B cell (primary cell): ENCODE data around the gene PAQR7. TPM values are rescaled to one million over a fixed set of nuclear protein-coding genes. Genes with fewer than 3 reads are reported as not detected.
A peak's percentile ranks its signal among the peaks of the same experiment; 100 is the strongest.

Experiments
- ATAC-seq: fragments of 200-7000 bp; cut with Tn5 transposase; one replicate; pipeline ENCODE4 v1.10.0; 2021; ENCODE audit warnings: low read depth, mild to moderate bottlenecking, moderate number of reproducible peaks, moderate library complexity
- CTCF ChIA-PET: fragments of 350-600 bp; sonication (Branson Sonifier 250); formaldehyde crosslinking; loops from one replicate; lab custom pipeline; 2021; ENCODE audit warnings: antibody characterized with exemption, inconsistent platforms; lab: Charles Lee
- POLR2A ChIA-PET: fragments of 350-600 bp; sonication (Branson Sonifier 250); formaldehyde crosslinking; loops from one replicate; lab custom pipeline; 2021; ENCODE audit warnings: antibody characterized with exemption; lab: Charles Lee
- DNase-seq: peaks from one replicate; pipeline ENCODE4 v3.0.0; 2013
- H2AFZ ChIP-seq: 2 replicates; pipeline ENCODE4 v1.6.1; 2012; ENCODE audit warnings: mild to moderate bottlenecking, low read depth, low read length; ENCODE audit not compliant: insufficient read depth, poor library complexity, severe bottlenecking
- H3K27ac ChIP-seq, 2 donors: 1 replicate in 1 of 2; 2 replicates in 1 of 2; pipeline ENCODE4 v1.5.1; 2012 to 2013; ENCODE audit warnings: low read length in 2 of 2, mild to moderate bottlenecking in 2 of 2, moderate library complexity in 1 of 2
- H3K27me3 ChIP-seq, 4 experiments: fragments of 200-600 bp in 1 of 4; sonication (generic) in 1 of 4; replicated peaks in 1 of 4; 1 replicate in 2 of 4; 2 replicates in 2 of 4; pipeline versions ENCODE4 v1.6.1 to v1.7.0; 2013 to 2016; ENCODE audit warnings: low read length in 3 of 4, mild to moderate bottlenecking in 2 of 4, mixed read lengths in 1 of 4, moderate library complexity in 1 of 4; ENCODE audit not compliant: insufficient read depth in 4 of 4, control insufficient read depth in 3 of 4; ENCODE audit errors: control extremely low read depth in 1 of 4
- H3K36me3 ChIP-seq, 2 experiments: replicated peaks in 1 of 2; 1 replicate in 1 of 2; 2 replicates in 1 of 2; pipeline versions ENCODE4 v1.6.1 to v1.7.1; 2013; ENCODE audit warnings: low read length in 1 of 2; ENCODE audit not compliant: insufficient read depth in 2 of 2, control insufficient read depth in 1 of 2; ENCODE audit errors: control extremely low read depth in 1 of 2, extremely low read depth in 1 of 2
- H3K4me1 ChIP-seq, 2 donors: fragments of 200-600 bp in 1 of 2; sonication (generic) in 1 of 2; 1 replicate in 1 of 2; 2 replicates in 1 of 2; pipeline versions ENCODE4 v1.5.1 to v1.6.1; 2013 to 2017; ENCODE audit warnings: low read length in 2 of 2; ENCODE audit not compliant: control insufficient read depth in 2 of 2, insufficient read depth in 2 of 2
- H3K4me2 ChIP-seq: replicated peaks from 2 replicates; pipeline ENCODE3; 2012; ENCODE audit warnings: mild to moderate bottlenecking, low read depth, low read length; ENCODE audit not compliant: poor library complexity, severe bottlenecking
- H3K4me3 ChIP-seq, 5 experiments: fragments of 200-600 bp in 1 of 5; sonication (generic) in 1 of 5; 1 replicate in 3 of 5; 2 replicates in 2 of 5; pipeline versions ENCODE4 v1.5.1 to v1.7.0; 2011 to 2016; ENCODE audit warnings: low read length in 4 of 5, mild to moderate bottlenecking in 4 of 5, low read depth in 2 of 5, control low read depth in 1 of 5, moderate library complexity in 1 of 5; ENCODE audit not compliant: insufficient read depth in 1 of 5; ENCODE audit errors: control extremely low read depth in 1 of 5, extremely low read depth in 1 of 5
- H3K79me2 ChIP-seq: fragments of 200-600 bp; sonication (generic); one replicate; pipeline ENCODE4 v1.6.0; 2016; ENCODE audit warnings: low read length; ENCODE audit not compliant: control insufficient read depth, insufficient read depth
- H3K9ac ChIP-seq: fragments of 200-600 bp; sonication (generic); 2 replicates; pipeline ENCODE4 v1.6.1; 2017; ENCODE audit warnings: mild to moderate bottlenecking, low read length, moderate library complexity
- H3K9me3 ChIP-seq, 3 donors: one replicate each; pipeline versions ENCODE4 v1.6.1 to v1.7.1; 2013; ENCODE audit warnings: low read length in 2 of 3; ENCODE audit not compliant: control insufficient read depth in 2 of 3, insufficient read depth in 1 of 3; ENCODE audit errors: control extremely low read depth in 1 of 3
- H4K20me1 ChIP-seq: 2 replicates; pipeline ENCODE4 v1.6.0; 2012; ENCODE audit warnings: mild to moderate bottlenecking, low read length; ENCODE audit not compliant: insufficient read depth, control insufficient read depth, poor library complexity, severe bottlenecking
- H3K27ac Mint-ChIP-seq: one replicate; pipeline ENCODE4 v1.8.0; 2021; ENCODE audit warnings: mixed read lengths
- H3K27me3 Mint-ChIP-seq: one replicate; pipeline ENCODE4 v1.8.0; 2021; ENCODE audit warnings: mixed read lengths
- H3K4me1 Mint-ChIP-seq: one replicate; pipeline ENCODE4 v1.8.0; 2021; ENCODE audit warnings: mixed read lengths
- H3K4me3 Mint-ChIP-seq: one replicate; pipeline ENCODE4 v1.8.0; 2021; ENCODE audit warnings: mixed read lengths
- H3K9me3 Mint-ChIP-seq: one replicate; pipeline ENCODE4 v1.8.0; 2022; ENCODE audit warnings: mixed read lengths; ENCODE audit not compliant: insufficient read depth
- EZH2 ChIP-seq: IDR thresholded peaks from 2 replicates; pipeline ENCODE4 v1.6.1; 2012; ENCODE audit warnings: borderline replicate concordance, low read depth, mild to moderate bottlenecking, moderate library complexity, low read length; ENCODE audit not compliant: insufficient read depth, poor library complexity, severe bottlenecking
- WGBS: methylation state at CpG from one replicate; pipeline ENCODE4 v1.1.5; 2013; ENCODE audit warnings: missing lambda C conversion rate; ENCODE audit not compliant: insufficient coverage; 5-methylcytosine and 5-hydroxymethylcytosine counted together
- intact Hi-C: fragments of 100-400 bp; cut with micrococcal nuclease; formaldehyde crosslinking; loops from one replicate; pipeline ENCODE4 v1.10.0; 2022
- polyA plus RNA-seq: library from polyadenylated mRNA; depleted of rRNA; stranded (reverse); fragments of >200 nt; gene quantifications from 2 replicates; pipeline ENCODE4 v1.2.3, GENCODE V29; 2012
- total RNA-seq, 2 donors: library from RNA; stranded (reverse); fragments of 120-200 nt in 1 of 2; gene quantifications; 1 replicate in 1 of 2; 2 replicates in 1 of 2; pipeline versions ENCODE4 v1.2.3 to v1.2.4, GENCODE V29; 2013 to 2022
- TF ChIP-seq, protein P1 (sequence below): fragments of 200-600 bp; IDR thresholded peaks from one replicate; pipeline ENCODE4 v1.8.0; 2022; ENCODE audit warnings: antibody characterized with exemption, mild to moderate bottlenecking

The PAQR7 gene
- total and polyA plus RNA-seq, 2 donors (not counting 1 experiment from before 2014, with no cell fraction given): 4.2 to 5.5 TPM

DNA sequence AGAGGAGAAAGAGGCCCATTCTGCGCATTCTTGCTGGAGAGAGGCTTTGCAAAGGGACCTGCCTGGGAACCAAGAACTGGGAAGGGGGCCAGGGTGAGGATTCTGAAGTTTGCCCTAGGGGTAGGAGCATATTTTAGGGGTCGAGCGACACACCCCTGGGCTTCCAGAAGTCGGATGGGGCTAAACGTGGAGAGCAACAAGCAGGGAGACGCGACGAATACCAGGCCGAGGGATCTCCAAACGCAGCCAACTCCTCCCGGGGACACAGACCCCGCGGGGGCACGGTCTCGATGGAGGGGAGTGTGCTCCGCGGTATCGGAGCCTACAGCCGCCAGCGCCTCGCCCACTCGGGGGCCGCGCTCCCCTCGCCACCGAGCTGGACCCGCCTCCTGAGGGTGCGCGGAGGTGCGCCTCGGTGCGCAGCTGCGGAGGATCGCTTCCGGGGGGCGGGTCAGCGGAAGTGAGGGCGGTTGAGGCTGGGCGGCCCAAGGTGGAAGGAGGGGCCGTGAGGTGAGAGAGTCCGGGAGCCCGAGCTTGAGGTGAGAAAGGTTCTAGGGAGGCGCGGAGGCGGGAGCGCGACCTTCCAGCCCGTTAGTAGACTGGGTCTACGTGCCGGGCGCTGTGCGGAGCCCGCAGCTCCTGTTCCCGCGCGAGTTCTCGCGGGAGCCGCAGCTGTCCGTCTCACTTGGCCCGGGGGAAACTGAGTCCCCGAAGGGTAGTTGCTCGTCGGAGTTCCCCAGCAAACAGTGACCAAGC lies 55.8 kb downstream of the PAQR7 start, which contains the start of gene MTFR1L:
Gene MTFR1L (plus strand): TSS at position 464 of the 756 bp plus-strand sequence. CDS start 3,151 bp downstream, outside the sequence.
- Mint-ChIP-seq H3K27ac (peak within 1 kb of the TSS; percentile 94), H3K27me3 (no peaks in the 10 kb centered on the region), H3K9me3 (no peaks in the 10 kb centered on the region), H3K4me1 (peaks cover 29% of the 10 kb centered on the region), H3K4me3 (peak within 1 kb of the TSS; percentile 95)
- ATAC-seq (peak; percentile 93), DNase-seq (peak; percentile 94)
- Histone ChIP-seq H3K9ac (peak within 1 kb of the TSS; percentile 83), H3K4me2 (peak within 1 kb of the TSS; percentile 94), H3K4me1 (peaks cover 18 to 24% of the 10 kb centered on the region in 2 donors), H3K9me3 (no peaks in the 10 kb centered on the region), H3K27me3 (no peaks in the 10 kb centered on the region), H4K20me1 (peaks cover 22% of the 10 kb centered on the region), H2AFZ (peak within 1 kb of the TSS; percentile 89), H3K27ac (peak within 1 kb of the TSS; percentile 76 to 84), H3K4me3 (peak within 1 kb of the TSS; percentile 66 to 99 (median 84)), H3K36me3 (peaks cover 0 to 3% of the 10 kb centered on the region in 2 experiments), H3K79me2 (peaks cover 40% of the 10 kb centered on the region)
- intact Hi-C loops: loop anchor here (1.0 to 10.0 kb wide), 6 partner anchors 40 to 575 kb away; partner anchors contain the start of genes AUNIP, MACO1, MAN1C1 and PAFAH2
- POLR2A ChIA-PET: interaction anchor here (0.7 to 1.7 kb wide), 6 partner anchors 9 to 588 kb away, joined by 3 to 8 read pairs (median 4); partner anchors contain the start of genes PAQR7, RSRP1 and SYF2
- TF ChIP-seq EZH2: no peak
- TF ChIP-seq, protein P1, sequence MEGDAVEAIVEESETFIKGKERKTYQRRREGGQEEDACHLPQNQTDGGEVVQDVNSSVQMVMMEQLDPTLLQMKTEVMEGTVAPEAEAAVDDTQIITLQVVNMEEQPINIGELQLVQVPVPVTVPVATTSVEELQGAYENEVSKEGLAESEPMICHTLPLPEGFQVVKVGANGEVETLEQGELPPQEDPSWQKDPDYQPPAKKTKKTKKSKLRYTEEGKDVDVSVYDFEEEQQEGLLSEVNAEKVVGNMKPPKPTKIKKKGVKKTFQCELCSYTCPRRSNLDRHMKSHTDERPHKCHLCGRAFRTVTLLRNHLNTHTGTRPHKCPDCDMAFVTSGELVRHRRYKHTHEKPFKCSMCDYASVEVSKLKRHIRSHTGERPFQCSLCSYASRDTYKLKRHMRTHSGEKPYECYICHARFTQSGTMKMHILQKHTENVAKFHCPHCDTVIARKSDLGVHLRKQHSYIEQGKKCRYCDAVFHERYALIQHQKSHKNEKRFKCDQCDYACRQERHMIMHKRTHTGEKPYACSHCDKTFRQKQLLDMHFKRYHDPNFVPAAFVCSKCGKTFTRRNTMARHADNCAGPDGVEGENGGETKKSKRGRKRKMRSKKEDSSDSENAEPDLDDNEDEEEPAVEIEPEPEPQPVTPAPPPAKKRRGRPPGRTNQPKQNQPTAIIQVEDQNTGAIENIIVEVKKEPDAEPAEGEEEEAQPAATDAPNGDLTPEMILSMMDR: no peak
- 1% methylated on average over 56 of the region's 64 CpGs for WGBS
- CTCF ChIA-PET: interaction anchor here (0.6 to 2.9 kb wide), 6 partner anchors 9 to 77 kb away, joined by 3 to 18 read pairs (median 5); no protein-coding TSS in a partner anchor
